Measurements from ENCODE around the gene DDX19B.
A peak's percentile ranks its signal among the peaks of the same experiment; 100 is the strongest.

Gene DDX19B

DNA sequence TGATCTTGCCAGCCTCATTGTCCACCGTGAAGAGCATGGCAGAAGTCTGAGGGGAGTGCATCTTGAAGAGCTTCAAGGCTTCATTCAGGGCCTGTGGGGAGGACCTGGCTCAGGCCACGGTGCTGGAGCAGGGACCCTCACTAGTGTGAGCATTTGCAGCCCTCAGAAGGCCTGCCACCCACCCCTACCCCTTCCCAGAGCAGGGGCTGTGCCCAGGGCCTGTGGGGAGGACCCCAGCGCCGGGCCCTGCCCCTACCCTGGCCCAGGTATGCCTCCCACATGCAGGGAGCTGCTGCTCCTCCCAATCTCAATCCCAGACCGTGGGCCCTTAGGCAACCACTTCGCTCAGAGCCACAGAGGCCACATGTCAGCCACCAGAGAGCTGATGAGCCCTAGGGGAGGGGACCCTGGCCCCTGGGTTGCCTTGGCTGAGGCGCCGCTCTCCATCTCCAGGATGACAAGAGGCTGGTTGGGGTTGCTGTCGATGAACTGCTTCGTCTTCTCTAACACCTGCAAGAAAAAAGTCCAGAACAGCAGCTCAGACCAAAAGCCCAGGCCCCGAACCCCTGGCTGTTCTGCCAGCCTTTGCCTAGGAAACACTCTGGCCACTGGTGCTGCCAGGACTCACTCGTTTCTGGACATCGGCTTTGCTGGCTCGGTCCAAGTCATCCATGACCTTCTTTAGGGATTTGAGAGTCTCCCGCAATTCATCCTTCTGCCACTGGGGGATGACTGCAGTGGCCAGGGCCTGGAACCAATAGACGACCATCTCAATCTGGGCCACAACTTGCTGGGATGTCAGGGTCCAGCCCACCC is 45.5 kb upstream of the DDX19B start:
- no peak for TF ChIP-seq NFIC (IDR thresholded peaks at IDR 0.05)
- TF ChIP-seq FOXM1 (IDR thresholded peaks at IDR 0.05; ENCODE audit: borderline replicate concordance, low read depth): no peak
- TF ChIP-seq RAD21 (IDR thresholded peaks at IDR 0.05; ENCODE audit: low read depth): no peak
- TF ChIP-seq CREB1 (IDR thresholded peaks at IDR 0.05; ENCODE audit: low read depth): no peak

DNA sequence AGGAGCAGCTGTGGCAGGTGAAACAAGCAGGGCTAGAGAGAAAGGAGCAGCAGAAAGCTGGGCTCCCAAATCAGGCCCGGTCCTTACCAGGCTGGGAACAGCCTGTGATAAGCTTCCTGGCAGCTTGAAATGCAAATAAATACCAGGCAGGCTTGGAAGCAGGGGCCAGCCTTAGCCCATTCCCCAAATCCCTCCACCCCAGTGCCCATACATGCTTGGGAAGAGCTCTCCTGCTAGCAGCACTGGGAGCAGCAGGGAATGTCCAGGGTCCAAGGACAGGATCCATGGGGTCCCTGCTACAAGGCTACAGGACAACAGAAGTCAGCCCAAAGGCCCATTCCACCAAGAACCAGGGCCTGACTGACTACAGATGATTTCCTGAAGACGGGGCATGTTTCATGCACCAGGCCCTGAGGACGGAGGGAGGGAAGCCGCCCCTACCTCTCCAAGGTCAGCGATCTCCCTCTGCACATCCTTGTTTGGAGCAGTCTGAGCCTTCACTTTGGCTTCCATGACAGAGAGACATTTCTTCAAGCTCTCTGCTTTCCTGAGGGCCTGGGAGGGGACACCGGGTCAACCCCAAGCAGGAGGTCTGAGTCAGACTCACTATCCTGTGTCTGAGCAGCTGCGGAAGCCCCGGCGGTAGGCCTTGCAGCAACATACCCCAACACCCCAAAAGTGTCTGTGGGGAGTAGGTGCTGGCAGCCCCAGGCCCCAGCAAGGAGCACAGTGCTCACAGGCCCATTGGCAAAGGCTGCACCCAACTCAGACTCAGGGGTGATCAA is 44.6 kb upstream of the DDX19B start:
- TF ChIP-seq, protein P1, sequence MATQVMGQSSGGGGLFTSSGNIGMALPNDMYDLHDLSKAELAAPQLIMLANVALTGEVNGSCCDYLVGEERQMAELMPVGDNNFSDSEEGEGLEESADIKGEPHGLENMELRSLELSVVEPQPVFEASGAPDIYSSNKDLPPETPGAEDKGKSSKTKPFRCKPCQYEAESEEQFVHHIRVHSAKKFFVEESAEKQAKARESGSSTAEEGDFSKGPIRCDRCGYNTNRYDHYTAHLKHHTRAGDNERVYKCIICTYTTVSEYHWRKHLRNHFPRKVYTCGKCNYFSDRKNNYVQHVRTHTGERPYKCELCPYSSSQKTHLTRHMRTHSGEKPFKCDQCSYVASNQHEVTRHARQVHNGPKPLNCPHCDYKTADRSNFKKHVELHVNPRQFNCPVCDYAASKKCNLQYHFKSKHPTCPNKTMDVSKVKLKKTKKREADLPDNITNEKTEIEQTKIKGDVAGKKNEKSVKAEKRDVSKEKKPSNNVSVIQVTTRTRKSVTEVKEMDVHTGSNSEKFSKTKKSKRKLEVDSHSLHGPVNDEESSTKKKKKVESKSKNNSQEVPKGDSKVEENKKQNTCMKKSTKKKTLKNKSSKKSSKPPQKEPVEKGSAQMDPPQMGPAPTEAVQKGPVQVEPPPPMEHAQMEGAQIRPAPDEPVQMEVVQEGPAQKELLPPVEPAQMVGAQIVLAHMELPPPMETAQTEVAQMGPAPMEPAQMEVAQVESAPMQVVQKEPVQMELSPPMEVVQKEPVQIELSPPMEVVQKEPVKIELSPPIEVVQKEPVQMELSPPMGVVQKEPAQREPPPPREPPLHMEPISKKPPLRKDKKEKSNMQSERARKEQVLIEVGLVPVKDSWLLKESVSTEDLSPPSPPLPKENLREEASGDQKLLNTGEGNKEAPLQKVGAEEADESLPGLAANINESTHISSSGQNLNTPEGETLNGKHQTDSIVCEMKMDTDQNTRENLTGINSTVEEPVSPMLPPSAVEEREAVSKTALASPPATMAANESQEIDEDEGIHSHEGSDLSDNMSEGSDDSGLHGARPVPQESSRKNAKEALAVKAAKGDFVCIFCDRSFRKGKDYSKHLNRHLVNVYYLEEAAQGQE (IDR thresholded peaks at IDR 0.05; ENCODE audit: low read depth): no peak
- TF ChIP-seq TCF12 (IDR thresholded peaks at IDR 0.05; ENCODE audit: low read depth): no peak
- no peak for TF ChIP-seq NFIC (IDR thresholded peaks at IDR 0.05)
- no peak for TF ChIP-seq FOXM1 (IDR thresholded peaks at IDR 0.05; ENCODE audit: borderline replicate concordance, low read depth)
- TF ChIP-seq, protein P2, sequence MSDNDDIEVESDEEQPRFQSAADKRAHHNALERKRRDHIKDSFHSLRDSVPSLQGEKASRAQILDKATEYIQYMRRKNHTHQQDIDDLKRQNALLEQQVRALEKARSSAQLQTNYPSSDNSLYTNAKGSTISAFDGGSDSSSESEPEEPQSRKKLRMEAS (IDR thresholded peaks at IDR 0.05): no peak
- TF ChIP-seq CEBPB (IDR thresholded peaks at IDR 0.05): no peak
- TF ChIP-seq EP300 (IDR thresholded peaks at IDR 0.05; ENCODE audit: borderline replicate concordance): no peak
- TF ChIP-seq, protein P3, sequence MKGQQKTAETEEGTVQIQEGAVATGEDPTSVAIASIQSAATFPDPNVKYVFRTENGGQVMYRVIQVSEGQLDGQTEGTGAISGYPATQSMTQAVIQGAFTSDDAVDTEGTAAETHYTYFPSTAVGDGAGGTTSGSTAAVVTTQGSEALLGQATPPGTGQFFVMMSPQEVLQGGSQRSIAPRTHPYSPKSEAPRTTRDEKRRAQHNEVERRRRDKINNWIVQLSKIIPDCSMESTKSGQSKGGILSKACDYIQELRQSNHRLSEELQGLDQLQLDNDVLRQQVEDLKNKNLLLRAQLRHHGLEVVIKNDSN (IDR thresholded peaks at IDR 0.05): no peak
- no peak for TF ChIP-seq YY1 (IDR thresholded peaks at IDR 0.05; ENCODE audit: low read depth)
- no peak for TF ChIP-seq EGR1 (IDR thresholded peaks at IDR 0.05)
- no peak for TF ChIP-seq CREB1 (IDR thresholded peaks at IDR 0.05; ENCODE audit: low read depth)
- no peak for TF ChIP-seq ZBTB7A (IDR thresholded peaks at IDR 0.05; ENCODE audit: low read depth)
- TF ChIP-seq RAD21 (IDR thresholded peaks at IDR 0.05; ENCODE audit: low read depth): no peak
- TF ChIP-seq TEAD4 (IDR thresholded peaks at IDR 0.05): no peak
- no peak for TF ChIP-seq TAF1 (IDR thresholded peaks at IDR 0.05; ENCODE audit: low read depth)

DNA sequence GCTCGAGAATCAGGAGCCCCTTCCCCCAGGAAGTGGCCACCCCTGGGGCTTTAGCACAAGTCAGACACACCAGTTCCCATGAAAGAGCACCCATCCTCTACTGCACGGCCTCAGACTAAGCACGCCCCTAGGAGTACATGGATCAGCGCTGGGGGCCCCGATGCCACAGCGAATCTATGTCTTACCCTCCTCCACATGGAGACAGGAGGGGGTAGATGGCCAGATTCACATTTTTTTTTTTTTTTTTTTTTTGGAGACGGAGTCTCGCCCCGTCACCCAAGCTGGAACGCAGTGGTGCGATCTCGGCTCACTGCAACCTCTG is 44.1 kb upstream of the DDX19B start:
- TF ChIP-seq TEAD4 (IDR thresholded peaks at IDR 0.05): no peak
- TF ChIP-seq NFIC (IDR thresholded peaks at IDR 0.05): no peak
- TF ChIP-seq TCF12 (IDR thresholded peaks at IDR 0.05; ENCODE audit: low read depth): no peak
- TF ChIP-seq CREB1 (IDR thresholded peaks at IDR 0.05; ENCODE audit: low read depth): no peak

DNA sequence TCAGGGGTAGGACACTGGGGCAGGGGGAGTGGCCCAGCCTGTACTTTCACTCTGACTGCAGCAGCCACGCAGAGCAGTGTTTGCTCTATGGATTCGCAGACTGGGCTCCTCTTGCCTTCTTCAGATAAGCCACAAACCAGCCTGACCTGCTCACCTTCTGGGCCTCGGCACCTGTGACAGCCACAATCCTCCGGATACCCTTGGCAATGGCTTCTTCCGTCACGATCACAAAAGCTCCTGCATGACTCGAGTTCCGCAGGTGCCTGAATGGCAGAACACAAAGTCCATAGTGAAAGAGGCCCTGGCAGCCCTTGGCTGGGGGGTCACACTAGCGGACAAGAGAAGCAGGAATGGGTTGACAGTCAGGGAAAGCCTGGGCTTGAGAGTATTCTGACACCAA is 43.4 kb upstream of the DDX19B start:
- no peak for TF ChIP-seq YY1 (IDR thresholded peaks at IDR 0.05; ENCODE audit: low read depth)
- TF ChIP-seq, protein P2 (IDR thresholded peaks at IDR 0.05): no peak
- no peak for TF ChIP-seq CREB1 (IDR thresholded peaks at IDR 0.05; ENCODE audit: low read depth)
- no peak for TF ChIP-seq EP300 (IDR thresholded peaks at IDR 0.05; ENCODE audit: borderline replicate concordance)
- TF ChIP-seq TEAD4 (IDR thresholded peaks at IDR 0.05): no peak
- TF ChIP-seq, protein P3 (IDR thresholded peaks at IDR 0.05): no peak
- TF ChIP-seq FOXM1 (IDR thresholded peaks at IDR 0.05; ENCODE audit: borderline replicate concordance, low read depth): no peak
- TF ChIP-seq TAF1 (IDR thresholded peaks at IDR 0.05; ENCODE audit: low read depth): no peak
- no peak for TF ChIP-seq NFIC (IDR thresholded peaks at IDR 0.05)
- no peak for TF ChIP-seq ZBTB7A (IDR thresholded peaks at IDR 0.05; ENCODE audit: low read depth)
- TF ChIP-seq EGR1 (IDR thresholded peaks at IDR 0.05): no peak
- no peak for TF ChIP-seq RAD21 (IDR thresholded peaks at IDR 0.05; ENCODE audit: low read depth)
- TF ChIP-seq, protein P1 (IDR thresholded peaks at IDR 0.05; ENCODE audit: low read depth): no peak
- no peak for TF ChIP-seq CEBPB (IDR thresholded peaks at IDR 0.05)
- no peak for TF ChIP-seq TCF12 (IDR thresholded peaks at IDR 0.05; ENCODE audit: low read depth)

DNA sequence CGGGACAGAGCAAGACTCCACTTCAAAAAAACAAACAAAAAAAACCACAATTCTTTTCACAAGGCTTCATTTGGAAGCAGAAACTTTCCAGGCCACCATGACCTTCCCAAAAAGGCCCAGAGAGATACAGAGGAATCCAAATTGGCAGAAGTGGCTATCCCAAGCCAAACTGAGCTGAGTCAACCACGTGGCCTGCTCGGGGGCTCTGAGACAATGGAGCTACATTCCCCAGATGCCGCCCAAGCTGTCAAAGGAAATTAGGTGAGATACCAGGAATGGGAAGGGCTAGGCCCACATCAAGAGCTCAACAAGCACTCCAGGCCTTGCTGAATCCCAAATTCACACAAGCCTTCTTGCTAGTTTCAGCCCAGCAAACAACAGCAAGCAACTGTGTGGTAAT is 41.6 kb upstream of the DDX19B start:
- TF ChIP-seq, protein P2 (IDR thresholded peaks at IDR 0.05): peak; percentile 40; the same call in 1 of the 2 replicates
- no peak for TF ChIP-seq EP300 (IDR thresholded peaks at IDR 0.05; ENCODE audit: borderline replicate concordance)
- TF ChIP-seq, protein P3 (IDR thresholded peaks at IDR 0.05): peak; percentile 50
- TF ChIP-seq TEAD4 (IDR thresholded peaks at IDR 0.05): peak; percentile 50
- no peak for TF ChIP-seq TAF1 (IDR thresholded peaks at IDR 0.05; ENCODE audit: low read depth)
- TF ChIP-seq CREB1 (IDR thresholded peaks at IDR 0.05; ENCODE audit: low read depth): no peak
- no peak for TF ChIP-seq NFIC (IDR thresholded peaks at IDR 0.05)
- TF ChIP-seq FOXM1 (IDR thresholded peaks at IDR 0.05; ENCODE audit: borderline replicate concordance, low read depth): no peak
- no peak for TF ChIP-seq RAD21 (IDR thresholded peaks at IDR 0.05; ENCODE audit: low read depth)
- TF ChIP-seq YY1 (IDR thresholded peaks at IDR 0.05; ENCODE audit: low read depth): no peak
- no peak for TF ChIP-seq EGR1 (IDR thresholded peaks at IDR 0.05)
- TF ChIP-seq, protein P1 (IDR thresholded peaks at IDR 0.05; ENCODE audit: low read depth): no peak
- TF ChIP-seq ZBTB7A (IDR thresholded peaks at IDR 0.05; ENCODE audit: low read depth): no peak
- TF ChIP-seq CEBPB (IDR thresholded peaks at IDR 0.05): no peak
- TF ChIP-seq TCF12 (IDR thresholded peaks at IDR 0.05; ENCODE audit: low read depth): no peak
